Activated effector memory CD4-positive, alpha-beta T cell treated with anti-CD3 and anti-CD28 coated beads, Interleukin-2, amount 50 U/mL, for 16 hours (primary cell): Measurements from ENCODE around the gene KLHL5.
A peak's percentile ranks its signal among the peaks of the same experiment; 100 is the strongest.
"Not testable (repeated sequence)": the region's sequence is repeated elsewhere in the genome, so short reads cannot be mapped to it uniquely, and the experiment has no call there.

Experiments used
- DNase-seq: peaks from one replicate; pipeline ENCODE4 v3.0.0-alpha.2; 2020

The KLHL5 gene

GRCh38 chr4:39104255-39104654, 42.2 kb downstream of the KLHL5 start:
- no peak for DNase-seq

GRCh38 chr4:39106011-39106410, 44.0 kb downstream of the KLHL5 start:
- no peak for DNase-seq

GRCh38 chr4:39114436-39114835, 52.4 kb downstream of the KLHL5 start:
- DNase-seq: no peak

GRCh38 chr4:39118034-39118658, 56.1 kb downstream of the KLHL5 start:
- DNase-seq: peak; percentile 64

- no peak for DNase-seq
Observed at GRCh38 chr4:39120418-39120817, 58.4 kb downstream of the KLHL5 start.

- DNase-seq: no peak
Observed at GRCh38 chr4:39124885-39125599, 63.0 kb downstream of the KLHL5 start.

GRCh38 chr4:39125600-39125985, 63.6 kb downstream of the KLHL5 start:
- no peak for DNase-seq

- DNase-seq: no peak
Observed at GRCh38 chr4:39126256-39127095, 64.4 kb downstream of the KLHL5 start.

- no peak for DNase-seq
Observed at GRCh38 chr4:39133623-39134022, 71.6 kb downstream of the KLHL5 start.

- DNase-seq: no peak
Observed at GRCh38 chr4:39134683-39135306, 72.8 kb downstream of the KLHL5 start.

GRCh38 chr4:39138227-39138626, 76.2 kb downstream of the KLHL5 start:
- DNase-seq: not testable (repeated sequence)

GRCh38 chr4:39146211-39146610, 84.2 kb downstream of the KLHL5 start:
- no peak for DNase-seq

GRCh38 chr4:39154009-39154408, 92.0 kb downstream of the KLHL5 start:
- DNase-seq: no peak

- no peak for DNase-seq
Observed at GRCh38 chr4:39157520-39157919, 95.5 kb downstream of the KLHL5 start.

GRCh38 chr4:39166177-39166576, 104.1 kb downstream of the KLHL5 start:
- DNase-seq: no peak

- no peak for DNase-seq
Observed at GRCh38 chr4:39166669-39167068, 104.6 kb downstream of the KLHL5 start.

GRCh38 chr4:39169426-39169825, 107.4 kb downstream of the KLHL5 start:
- DNase-seq: no peak

GRCh38 chr4:39170301-39170700, 108.3 kb downstream of the KLHL5 start:
- DNase-seq: no peak
